ENCODE measurements around the gene MED16. TPM values are rescaled to one million over a fixed set of nuclear protein-coding genes. Genes with fewer than 3 reads are reported as not detected.
A peak's percentile ranks its signal among the peaks of the same experiment; 100 is the strongest.

Gene MED16
- total RNA-seq, 1 donor from 2014 or later: 46.1 TPM

DNA sequence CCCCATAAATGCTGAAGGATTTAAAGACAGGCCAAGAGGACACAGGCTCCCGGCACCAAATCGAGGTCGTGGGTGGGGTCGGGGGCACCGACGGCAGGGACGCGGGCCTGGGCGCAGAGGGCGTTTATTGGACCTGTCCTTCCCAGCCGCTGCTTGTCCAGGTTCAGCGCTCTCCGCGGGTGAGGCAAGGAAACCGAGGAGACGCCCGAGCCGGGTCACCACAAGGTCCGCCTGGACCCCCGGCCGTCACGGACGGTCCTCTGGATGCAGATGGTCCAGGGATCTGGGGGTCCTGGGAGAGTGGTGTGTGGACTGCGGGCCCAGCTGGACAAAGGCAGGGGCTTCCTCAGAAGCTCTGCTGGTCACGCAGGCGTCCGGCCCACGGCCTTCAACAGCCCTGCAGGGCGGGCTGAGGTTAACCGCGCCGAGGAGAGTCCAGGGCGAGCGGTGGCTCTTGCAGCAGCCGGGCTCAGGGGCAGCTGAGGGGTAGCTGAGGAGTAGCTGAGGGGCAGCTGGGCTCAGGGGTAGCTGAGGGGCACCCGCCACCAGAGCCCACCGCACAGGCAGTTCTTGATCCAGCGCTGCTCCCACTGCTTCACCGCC lies 25.0 kb downstream of the MED16 start:
- peaks cover 35% of the 10 kb centered on the region for H3K4me1 ChIP-seq
- H3K27ac ChIP-seq: no peak overlapping the region
- ATAC-seq: no peak
- no peak for DNase-seq
- TF ChIP-seq, protein P1, sequence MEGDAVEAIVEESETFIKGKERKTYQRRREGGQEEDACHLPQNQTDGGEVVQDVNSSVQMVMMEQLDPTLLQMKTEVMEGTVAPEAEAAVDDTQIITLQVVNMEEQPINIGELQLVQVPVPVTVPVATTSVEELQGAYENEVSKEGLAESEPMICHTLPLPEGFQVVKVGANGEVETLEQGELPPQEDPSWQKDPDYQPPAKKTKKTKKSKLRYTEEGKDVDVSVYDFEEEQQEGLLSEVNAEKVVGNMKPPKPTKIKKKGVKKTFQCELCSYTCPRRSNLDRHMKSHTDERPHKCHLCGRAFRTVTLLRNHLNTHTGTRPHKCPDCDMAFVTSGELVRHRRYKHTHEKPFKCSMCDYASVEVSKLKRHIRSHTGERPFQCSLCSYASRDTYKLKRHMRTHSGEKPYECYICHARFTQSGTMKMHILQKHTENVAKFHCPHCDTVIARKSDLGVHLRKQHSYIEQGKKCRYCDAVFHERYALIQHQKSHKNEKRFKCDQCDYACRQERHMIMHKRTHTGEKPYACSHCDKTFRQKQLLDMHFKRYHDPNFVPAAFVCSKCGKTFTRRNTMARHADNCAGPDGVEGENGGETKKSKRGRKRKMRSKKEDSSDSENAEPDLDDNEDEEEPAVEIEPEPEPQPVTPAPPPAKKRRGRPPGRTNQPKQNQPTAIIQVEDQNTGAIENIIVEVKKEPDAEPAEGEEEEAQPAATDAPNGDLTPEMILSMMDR (IDR thresholded peaks at IDR 0.05): no peak
- no peaks in the 10 kb centered on the region for H3K9me3 ChIP-seq
- peaks cover 20% of the 10 kb centered on the region for H3K36me3 ChIP-seq
- intact Hi-C loops (cut with DNase I): no loop called here
- no peak overlapping the region for H3K4me3 ChIP-seq
- no peaks in the 10 kb centered on the region for H3K27me3 ChIP-seq (ENCODE audit: low read depth)

DNA sequence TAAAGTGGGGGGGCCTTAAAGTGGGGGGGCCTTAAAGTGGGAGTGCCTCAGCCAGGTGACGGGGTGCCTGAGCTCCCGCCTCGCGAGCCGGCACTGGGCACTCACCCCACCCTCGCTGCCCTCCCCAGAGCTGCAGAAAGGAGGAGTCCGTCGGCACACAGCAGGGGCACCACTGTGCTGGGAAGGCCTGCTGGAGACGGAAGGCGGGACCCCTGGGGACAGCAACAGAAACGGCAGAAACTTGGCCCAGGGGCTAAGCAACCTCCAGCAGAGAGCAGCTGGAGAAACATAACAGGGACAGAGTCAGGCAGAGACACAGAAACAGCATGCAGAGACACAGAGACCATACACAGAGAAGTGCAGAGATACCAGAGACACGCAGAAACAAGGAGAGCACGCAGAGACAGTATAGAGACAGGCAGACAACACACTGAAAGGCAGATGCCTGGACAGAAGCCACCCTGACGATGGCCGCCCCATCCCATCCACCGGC lies 25.6 kb downstream of the MED16 start:
- TF ChIP-seq, protein P1 (IDR thresholded peaks at IDR 0.05): no peak
- Histone ChIP-seq H3K27ac (no peak overlapping the region), H3K27me3 (ENCODE audit: low read depth) (no peaks in the 10 kb centered on the region), H3K9me3 (no peaks in the 10 kb centered on the region), H3K4me3 (no peak overlapping the region), H3K36me3 (peaks cover 20% of the 10 kb centered on the region), H3K4me1 (peaks cover 33% of the 10 kb centered on the region)
- no peak for ATAC-seq
- intact Hi-C loops (cut with DNase I): no loop called here
- no peak for DNase-seq

DNA sequence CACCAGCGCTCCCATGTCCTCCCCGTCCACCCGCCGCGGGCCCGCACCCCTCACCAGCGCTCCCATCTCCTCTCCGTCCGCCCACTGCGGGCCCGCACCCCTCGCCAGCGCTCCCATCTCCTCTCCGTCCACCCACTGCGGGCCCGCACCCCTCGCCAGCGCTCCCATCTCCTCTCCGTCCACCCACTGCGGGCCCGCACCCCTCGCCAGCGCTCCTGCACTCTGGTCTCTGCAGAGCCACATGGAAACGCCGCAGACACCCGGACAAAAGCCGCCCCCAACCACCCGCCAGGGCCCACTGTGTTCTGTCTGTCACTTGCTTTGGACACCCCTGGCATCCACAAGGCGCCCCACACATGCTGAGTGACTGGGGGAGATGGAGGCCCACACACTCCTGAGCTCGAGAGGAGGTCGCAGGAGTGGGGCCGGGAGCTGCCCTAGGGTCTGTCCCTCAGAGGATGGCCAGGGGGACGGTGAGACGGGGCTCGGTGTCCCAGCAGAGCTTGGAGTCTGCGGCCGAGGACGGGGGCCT lies 26.2 kb downstream of the MED16 start:
- Histone ChIP-seq H3K4me3 (no peak overlapping the region), H3K27me3 (ENCODE audit: low read depth) (no peaks in the 10 kb centered on the region), H3K4me1 (peaks cover 28% of the 10 kb centered on the region), H3K27ac (no peak overlapping the region), H3K9me3 (no peaks in the 10 kb centered on the region), H3K36me3 (peaks cover 20% of the 10 kb centered on the region)
- intact Hi-C loops (cut with DNase I): no loop called here
- no peak for ATAC-seq
- DNase-seq: no peak
- TF ChIP-seq, protein P1 (IDR thresholded peaks at IDR 0.05): no peak

DNA sequence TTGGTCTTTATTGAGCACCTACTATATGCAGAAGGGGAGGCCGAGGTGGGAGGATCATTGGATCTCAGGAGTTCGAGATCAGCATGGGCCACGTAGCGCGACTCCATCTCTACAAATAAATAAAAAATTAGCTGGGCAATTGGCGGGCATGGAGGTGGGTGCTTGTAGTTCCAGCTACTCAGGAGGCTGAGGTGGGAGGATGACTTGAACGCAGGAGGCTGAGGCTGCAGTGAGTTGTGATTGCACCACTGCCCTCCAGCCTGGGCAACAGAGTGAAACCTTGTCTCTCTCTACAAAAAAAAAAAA lies 29.7 kb downstream of the MED16 start:
- peaks cover 22% of the 10 kb centered on the region for H3K4me1 ChIP-seq
- ATAC-seq: no peak
- H3K9me3 ChIP-seq: no peaks in the 10 kb centered on the region
- H3K4me3 ChIP-seq: peak overlapping the region; percentile 34
- H3K27ac ChIP-seq: peak overlapping the region; percentile 68
- intact Hi-C loops (cut with DNase I): no loop called here
- TF ChIP-seq, protein P1 (IDR thresholded peaks at IDR 0.05): no peak
- peaks cover 10% of the 10 kb centered on the region for H3K36me3 ChIP-seq
- no peak for DNase-seq
- H3K27me3 ChIP-seq (ENCODE audit: low read depth): peaks cover 9% of the 10 kb centered on the region

DNA sequence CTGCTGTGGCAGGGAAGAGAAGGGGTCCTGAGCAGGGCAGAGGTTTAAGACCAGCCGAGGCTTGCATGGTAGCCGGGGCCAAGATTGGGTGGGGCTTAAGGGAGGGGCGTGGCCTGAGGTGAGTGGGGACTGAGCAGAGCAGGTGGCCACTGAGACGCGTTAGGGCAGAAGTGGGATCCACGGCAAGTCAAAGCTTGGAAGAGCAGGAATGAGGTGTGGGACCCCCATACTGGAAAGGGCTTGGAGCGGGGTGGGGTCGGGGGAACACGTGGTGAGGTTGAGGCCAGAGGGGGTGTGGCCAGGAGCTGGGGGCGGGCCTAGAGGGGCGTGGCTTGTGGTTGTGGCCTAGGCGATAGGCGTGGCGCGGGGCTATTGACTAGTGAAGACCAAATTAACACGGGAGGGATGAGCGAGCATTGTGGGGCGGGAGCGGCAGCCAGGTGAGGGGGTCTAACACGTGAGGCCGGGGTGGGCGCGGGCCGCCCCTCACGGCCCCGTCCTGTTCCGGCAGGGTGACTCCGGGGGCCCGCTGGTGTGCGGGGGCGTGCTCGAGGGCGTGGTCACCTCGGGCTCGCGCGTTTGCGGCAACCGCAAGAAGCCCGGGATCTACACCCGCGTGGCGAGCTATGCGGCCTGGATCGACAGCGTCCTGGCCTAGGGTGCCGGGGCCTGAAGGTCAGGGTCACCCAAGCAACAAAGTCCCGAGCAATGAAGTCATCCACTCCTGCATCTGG lies 30.2 kb downstream of the MED16 start:
- Histone ChIP-seq H3K36me3 (peaks cover 4% of the 10 kb centered on the region), H3K4me1 (peaks cover 22% of the 10 kb centered on the region), H3K9me3 (no peaks in the 10 kb centered on the region), H3K4me3 (peak overlapping the region; percentile 34), H3K27ac (no peak overlapping the region), H3K27me3 (ENCODE audit: low read depth) (peaks cover 9% of the 10 kb centered on the region)
- TF ChIP-seq, protein P1 (IDR thresholded peaks at IDR 0.05): no peak
- intact Hi-C loops (cut with DNase I): no loop called here
- peak; percentile 50 to 56 for ATAC-seq
- DNase-seq: peak; percentile 86
